Liver (tissue), 3 donors: ENCODE data around the gene ETV3L.

Source experiments
- FOXA2 ChIP-seq: IDR thresholded peaks from 2 replicates; pipeline ENCODE4 v1.6.1; 2016; ENCODE audit warnings: antibody characterized with exemption
- HNF4A ChIP-seq, 2 donors: conservative IDR thresholded peaks; 2 replicates each; pipeline ENCODE4 v1.6.1; 2016; ENCODE audit warnings: antibody characterized with exemption in 2 of 2, mild to moderate bottlenecking in 2 of 2
- RAD21 ChIP-seq, 2 donors: IDR thresholded peaks; 2 replicates each; pipeline ENCODE4 v1.6.1; 2016; ENCODE audit warnings: antibody characterized with exemption in 2 of 2, mild to moderate bottlenecking in 2 of 2
- TF ChIP-seq, protein P1 (sequence below): fragments of 150-350 bp; IDR thresholded peaks from 2 replicates; pipeline ENCODE4 v1.5.1; 2017; ENCODE audit warnings: improper control_type of control experiment, low read depth, low read length; ENCODE audit not compliant: missing input control
- TF ChIP-seq, protein P2 (sequence below): IDR thresholded peaks from 2 replicates; pipeline ENCODE4 v1.6.1; 2016; ENCODE audit warnings: antibody characterized with exemption
- TF ChIP-seq, protein P3 (sequence below): IDR thresholded peaks from 2 replicates; pipeline ENCODE4 v1.6.1; 2016; ENCODE audit warnings: antibody characterized with exemption, mild to moderate bottlenecking
- donor health status: healthy.
- donor health status: healthy.

DNA sequence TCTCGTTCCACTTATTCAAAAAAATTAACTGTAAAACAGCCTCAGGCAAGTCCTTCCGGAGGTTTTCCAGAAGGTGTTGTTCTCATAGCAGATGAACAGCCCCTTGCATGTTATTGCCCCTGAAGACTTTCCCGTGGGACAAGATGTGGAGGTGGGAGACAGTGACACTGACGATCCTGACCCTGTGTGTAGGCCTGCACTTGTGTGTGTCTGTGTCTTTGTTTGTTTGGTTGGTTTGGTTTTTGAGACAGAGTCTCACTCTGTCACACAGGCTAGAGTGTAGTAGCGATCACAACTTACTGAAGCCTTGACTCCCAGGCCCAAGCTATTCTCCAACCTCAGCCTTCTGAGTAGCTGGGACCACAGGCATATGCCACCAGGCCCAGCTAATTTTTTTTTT lies 12.6 kb downstream of the ETV3L start:
- no peak for TF ChIP-seq RAD21 (IDR thresholded peaks at IDR 0.05)
- TF ChIP-seq, protein P1, sequence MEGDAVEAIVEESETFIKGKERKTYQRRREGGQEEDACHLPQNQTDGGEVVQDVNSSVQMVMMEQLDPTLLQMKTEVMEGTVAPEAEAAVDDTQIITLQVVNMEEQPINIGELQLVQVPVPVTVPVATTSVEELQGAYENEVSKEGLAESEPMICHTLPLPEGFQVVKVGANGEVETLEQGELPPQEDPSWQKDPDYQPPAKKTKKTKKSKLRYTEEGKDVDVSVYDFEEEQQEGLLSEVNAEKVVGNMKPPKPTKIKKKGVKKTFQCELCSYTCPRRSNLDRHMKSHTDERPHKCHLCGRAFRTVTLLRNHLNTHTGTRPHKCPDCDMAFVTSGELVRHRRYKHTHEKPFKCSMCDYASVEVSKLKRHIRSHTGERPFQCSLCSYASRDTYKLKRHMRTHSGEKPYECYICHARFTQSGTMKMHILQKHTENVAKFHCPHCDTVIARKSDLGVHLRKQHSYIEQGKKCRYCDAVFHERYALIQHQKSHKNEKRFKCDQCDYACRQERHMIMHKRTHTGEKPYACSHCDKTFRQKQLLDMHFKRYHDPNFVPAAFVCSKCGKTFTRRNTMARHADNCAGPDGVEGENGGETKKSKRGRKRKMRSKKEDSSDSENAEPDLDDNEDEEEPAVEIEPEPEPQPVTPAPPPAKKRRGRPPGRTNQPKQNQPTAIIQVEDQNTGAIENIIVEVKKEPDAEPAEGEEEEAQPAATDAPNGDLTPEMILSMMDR, result no peak
- no peak for TF ChIP-seq FOXA2
- TF ChIP-seq HNF4A (conservative IDR thresholded peaks at IDR 0.05), result no peak
- TF ChIP-seq, protein P2, sequence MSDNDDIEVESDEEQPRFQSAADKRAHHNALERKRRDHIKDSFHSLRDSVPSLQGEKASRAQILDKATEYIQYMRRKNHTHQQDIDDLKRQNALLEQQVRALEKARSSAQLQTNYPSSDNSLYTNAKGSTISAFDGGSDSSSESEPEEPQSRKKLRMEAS, result no peak
- TF ChIP-seq, protein P3, sequence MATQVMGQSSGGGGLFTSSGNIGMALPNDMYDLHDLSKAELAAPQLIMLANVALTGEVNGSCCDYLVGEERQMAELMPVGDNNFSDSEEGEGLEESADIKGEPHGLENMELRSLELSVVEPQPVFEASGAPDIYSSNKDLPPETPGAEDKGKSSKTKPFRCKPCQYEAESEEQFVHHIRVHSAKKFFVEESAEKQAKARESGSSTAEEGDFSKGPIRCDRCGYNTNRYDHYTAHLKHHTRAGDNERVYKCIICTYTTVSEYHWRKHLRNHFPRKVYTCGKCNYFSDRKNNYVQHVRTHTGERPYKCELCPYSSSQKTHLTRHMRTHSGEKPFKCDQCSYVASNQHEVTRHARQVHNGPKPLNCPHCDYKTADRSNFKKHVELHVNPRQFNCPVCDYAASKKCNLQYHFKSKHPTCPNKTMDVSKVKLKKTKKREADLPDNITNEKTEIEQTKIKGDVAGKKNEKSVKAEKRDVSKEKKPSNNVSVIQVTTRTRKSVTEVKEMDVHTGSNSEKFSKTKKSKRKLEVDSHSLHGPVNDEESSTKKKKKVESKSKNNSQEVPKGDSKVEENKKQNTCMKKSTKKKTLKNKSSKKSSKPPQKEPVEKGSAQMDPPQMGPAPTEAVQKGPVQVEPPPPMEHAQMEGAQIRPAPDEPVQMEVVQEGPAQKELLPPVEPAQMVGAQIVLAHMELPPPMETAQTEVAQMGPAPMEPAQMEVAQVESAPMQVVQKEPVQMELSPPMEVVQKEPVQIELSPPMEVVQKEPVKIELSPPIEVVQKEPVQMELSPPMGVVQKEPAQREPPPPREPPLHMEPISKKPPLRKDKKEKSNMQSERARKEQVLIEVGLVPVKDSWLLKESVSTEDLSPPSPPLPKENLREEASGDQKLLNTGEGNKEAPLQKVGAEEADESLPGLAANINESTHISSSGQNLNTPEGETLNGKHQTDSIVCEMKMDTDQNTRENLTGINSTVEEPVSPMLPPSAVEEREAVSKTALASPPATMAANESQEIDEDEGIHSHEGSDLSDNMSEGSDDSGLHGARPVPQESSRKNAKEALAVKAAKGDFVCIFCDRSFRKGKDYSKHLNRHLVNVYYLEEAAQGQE, result no peak
